Measurements from ENCODE around the gene FUT9. TPM values are rescaled to one million over a fixed set of nuclear protein-coding genes. Genes with fewer than 3 reads are reported as not detected.

The FUT9 gene
- total RNA-seq: not detected
- long read RNA-seq: 0 reads

- DNase-seq: no peak
- intact Hi-C loops (cut with DNase I): no loop called here
- no peak for ATAC-seq
Observed at GRCh38 chr6:96015518-96016333, at the start of gene FUT9. TSS of gene FUT9 (plus strand) at chr6:96015974. CDS start at chr6:96203156, 187,182 bp downstream.

- DNase-seq (no peak), ATAC-seq (no peak)
- intact Hi-C loops (cut with DNase I): no loop called here
Observed at GRCh38 chr6:95967594-95967993, 48.2 kb upstream of the FUT9 start.

GRCh38 chr6:95973976-95974375, 41.8 kb upstream of the FUT9 start:
- ATAC-seq (no peak), DNase-seq (no peak)
- intact Hi-C loops (cut with DNase I): no loop called here

GRCh38 chr6:95978230-95978629, 37.5 kb upstream of the FUT9 start:
- no peak for DNase-seq

GRCh38 chr6:95991906-95992305, 23.9 kb upstream of the FUT9 start:
- ATAC-seq (no peak), DNase-seq (no peak)

More at GRCh38 chr6:95978230-95978629, 37.5 kb upstream of the FUT9 start:
- no peak for ATAC-seq
- intact Hi-C loops (cut with DNase I): no loop called here

GRCh38 chr6:95994151-95994550, 21.6 kb upstream of the FUT9 start:
- intact Hi-C loops (cut with DNase I): no loop called here
- no peak for DNase-seq
- ATAC-seq: no peak

More at GRCh38 chr6:95991906-95992305, 23.9 kb upstream of the FUT9 start:
- intact Hi-C loops (cut with DNase I): no loop called here

- ATAC-seq (no peak), DNase-seq (no peak)
- intact Hi-C loops (cut with DNase I): no loop called here
Observed at GRCh38 chr6:95998133-95998532, 17.6 kb upstream of the FUT9 start.

GRCh38 chr6:96001891-96002575, 13.7 kb upstream of the FUT9 start:
- intact Hi-C loops (cut with DNase I): no loop called here
- ATAC-seq (no peak), DNase-seq (no peak)

GRCh38 chr6:96002576-96002910, 13.2 kb upstream of the FUT9 start:
- ATAC-seq (no peak), DNase-seq (no peak)
- intact Hi-C loops (cut with DNase I): no loop called here

- ATAC-seq (no peak), DNase-seq (no peak)
- intact Hi-C loops (cut with DNase I): no loop called here
Observed at GRCh38 chr6:96002912-96003311, 12.9 kb upstream of the FUT9 start.

- intact Hi-C loops (cut with DNase I): no loop called here
- DNase-seq: no peak
Observed at GRCh38 chr6:96007663-96008062, 8.1 kb upstream of the FUT9 start.

GRCh38 chr6:96013531-96013930, 2.2 kb upstream of the FUT9 start:
- DNase-seq: no peak
- intact Hi-C loops (cut with DNase I): no loop called here
- no peak for ATAC-seq

More at GRCh38 chr6:96007663-96008062, 8.1 kb upstream of the FUT9 start:
- ATAC-seq: no peak

GRCh38 chr6:96014846-96015517, 792 bp upstream of the FUT9 start:
- intact Hi-C loops (cut with DNase I): no loop called here
- DNase-seq (no peak), ATAC-seq (no peak)

GRCh38 chr6:96016334-96017069, 728 bp downstream of the FUT9 start:
- ATAC-seq: no peak
- intact Hi-C loops (cut with DNase I): no loop called here
- DNase-seq: no peak

GRCh38 chr6:96017070-96017359, 1.2 kb downstream of the FUT9 start:
- ATAC-seq: no peak
- intact Hi-C loops (cut with DNase I): no loop called here
- no peak for DNase-seq

- DNase-seq: no peak
- intact Hi-C loops (cut with DNase I): no loop called here
- ATAC-seq: no peak
Observed at GRCh38 chr6:96022225-96022624, 6.5 kb downstream of the FUT9 start.

- intact Hi-C loops (cut with DNase I): no loop called here
- ATAC-seq: no peak
Observed at GRCh38 chr6:96032661-96033060, 16.9 kb downstream of the FUT9 start.

GRCh38 chr6:96051555-96051954, 35.8 kb downstream of the FUT9 start:
- ATAC-seq (no peak), DNase-seq (no peak)
- intact Hi-C loops (cut with DNase I): no loop called here

More at GRCh38 chr6:96032661-96033060, 16.9 kb downstream of the FUT9 start:
- DNase-seq: no peak

GRCh38 chr6:96058082-96058481, 42.3 kb downstream of the FUT9 start:
- ATAC-seq (no peak), DNase-seq (no peak)
- intact Hi-C loops (cut with DNase I): no loop called here

- intact Hi-C loops (cut with DNase I): no loop called here
- ATAC-seq: peak in 1 of 2 donors; percentile 40
Observed at GRCh38 chr6:96059586-96059985, 43.8 kb downstream of the FUT9 start.

More at GRCh38 chr6:96059586-96059985, 43.8 kb downstream of the FUT9 start:
- no peak for DNase-seq
